Fibroblast of peridontal ligament (primary cell): ENCODE measurements around the gene ST7.

Experiments
- DNase-seq: peaks from one replicate; pipeline ENCODE4 v3.0.0-alpha.2; 2010; ENCODE audit errors: extremely low read depth

Gene ST7

DNA sequence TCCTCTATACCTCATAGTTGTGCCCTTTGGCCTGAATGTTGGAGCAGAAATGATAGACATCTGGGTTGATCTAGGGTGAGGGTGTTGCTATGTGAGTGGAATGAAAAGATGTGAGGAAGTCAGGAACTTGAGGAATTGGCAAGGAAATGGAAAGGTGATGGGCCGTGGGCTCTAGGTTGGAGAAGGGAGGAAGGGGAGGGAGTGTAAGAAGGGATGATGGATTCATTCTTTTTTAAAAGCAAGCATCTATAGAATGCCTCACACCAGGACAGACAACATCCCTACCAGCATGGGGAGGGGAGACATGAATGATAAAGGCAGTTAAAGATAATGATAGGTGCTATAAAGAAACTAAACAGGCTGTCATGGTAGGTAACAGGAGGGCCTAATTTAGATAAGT, 201.4 kb downstream of the ST7 start:
- DNase-seq = no peak

DNA sequence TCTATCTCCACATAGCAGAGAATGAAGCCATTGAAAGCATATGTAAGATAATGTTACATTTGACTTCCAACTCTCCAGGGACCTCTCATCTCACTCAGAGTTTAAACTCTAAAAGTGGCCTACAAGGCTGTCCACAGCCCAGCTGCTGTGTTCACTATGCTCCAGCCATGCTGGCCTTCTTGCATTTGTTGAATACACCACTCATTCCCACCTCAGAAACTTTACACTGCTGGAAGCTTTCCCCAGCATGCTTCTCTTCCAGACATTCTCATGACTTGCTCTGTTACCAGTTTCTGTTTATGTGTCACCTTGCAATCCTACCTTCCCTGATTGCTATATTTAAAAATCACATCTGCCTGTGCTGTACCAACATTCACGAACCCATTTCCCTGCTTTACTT, 202.4 kb downstream of the ST7 start:
- peak; percentile 42 for DNase-seq

DNA sequence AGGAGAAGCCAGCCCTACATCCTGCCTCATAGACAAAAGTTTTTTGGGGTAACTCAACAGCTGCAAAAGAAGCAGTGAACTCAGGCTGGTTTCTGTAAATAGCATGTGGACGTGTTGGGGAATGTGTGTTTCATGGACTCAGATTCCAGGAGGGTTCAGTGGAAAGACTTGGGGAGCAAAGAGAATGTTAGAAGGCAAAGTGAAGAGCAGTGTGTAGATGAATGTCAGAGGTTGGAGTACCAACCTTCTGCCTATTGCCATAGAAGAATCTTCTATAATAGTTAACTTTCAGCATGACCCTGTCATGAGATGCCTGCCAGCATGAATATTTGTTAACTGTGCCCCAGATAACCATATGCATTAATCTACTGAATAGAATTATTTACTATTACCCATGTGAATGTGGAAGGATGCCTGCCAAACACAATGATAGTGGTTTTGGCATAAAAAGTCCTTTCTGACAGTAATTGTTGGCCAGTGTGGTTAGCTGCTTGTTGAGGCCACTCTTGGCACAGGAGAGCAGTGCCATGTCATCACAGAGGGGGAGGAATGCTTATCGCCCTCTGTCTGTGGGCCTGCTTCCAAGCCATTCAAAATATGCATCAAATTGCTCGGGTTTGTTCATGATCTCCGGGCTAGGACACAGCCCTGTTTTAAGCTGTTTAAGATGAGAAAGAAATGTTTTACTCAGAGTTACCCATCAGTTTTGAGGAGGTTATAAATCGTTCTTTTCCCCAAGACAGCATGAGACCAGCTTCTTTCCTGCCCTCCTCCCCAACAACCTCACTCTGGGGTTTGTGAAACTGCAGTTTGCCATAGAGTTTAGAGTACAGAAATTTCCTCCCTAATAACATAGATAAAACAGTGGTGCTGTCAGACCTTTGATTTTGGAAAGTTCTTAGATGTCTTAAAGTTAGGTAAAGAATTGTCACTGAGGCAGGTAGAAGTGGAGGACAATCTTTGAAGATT, 204.2 kb downstream of the ST7 start:
- DNase-seq = peak; percentile 99

DNA sequence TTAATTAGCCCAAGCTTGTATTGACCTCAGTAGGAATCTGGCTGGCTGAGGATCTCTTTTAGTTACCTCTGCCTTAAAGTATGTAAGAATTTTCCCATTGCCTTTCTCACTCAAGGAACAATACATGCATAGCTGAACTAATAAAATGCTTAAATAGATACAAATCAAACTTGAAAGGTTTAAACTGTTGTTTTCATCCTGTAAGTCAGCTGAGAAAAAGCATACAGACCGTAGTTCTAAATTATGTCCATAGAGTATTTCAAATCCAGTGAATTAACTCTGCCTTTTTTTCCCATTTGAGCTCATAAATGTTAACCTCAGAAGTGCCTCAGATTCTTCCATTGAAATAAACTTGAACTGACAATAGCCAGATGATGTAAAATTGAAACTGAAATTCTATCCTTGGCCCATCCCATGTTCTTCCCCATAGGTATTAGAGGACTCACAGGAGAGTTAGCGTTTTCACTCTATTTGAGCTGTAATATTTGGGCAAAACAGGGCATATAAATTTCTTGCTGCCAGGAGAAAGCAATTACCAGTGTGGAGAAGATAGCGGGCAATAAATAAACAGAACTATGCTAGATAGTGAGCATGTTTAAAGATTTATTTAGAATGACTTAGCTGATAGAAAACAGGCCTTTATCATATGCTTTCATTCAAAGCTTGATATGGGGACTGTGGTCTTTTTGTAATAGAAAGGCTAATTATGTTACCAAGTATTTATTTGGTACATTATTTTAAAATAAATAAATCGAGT, 205.8 kb downstream of the ST7 start:
- DNase-seq = peak; percentile 45

DNA sequence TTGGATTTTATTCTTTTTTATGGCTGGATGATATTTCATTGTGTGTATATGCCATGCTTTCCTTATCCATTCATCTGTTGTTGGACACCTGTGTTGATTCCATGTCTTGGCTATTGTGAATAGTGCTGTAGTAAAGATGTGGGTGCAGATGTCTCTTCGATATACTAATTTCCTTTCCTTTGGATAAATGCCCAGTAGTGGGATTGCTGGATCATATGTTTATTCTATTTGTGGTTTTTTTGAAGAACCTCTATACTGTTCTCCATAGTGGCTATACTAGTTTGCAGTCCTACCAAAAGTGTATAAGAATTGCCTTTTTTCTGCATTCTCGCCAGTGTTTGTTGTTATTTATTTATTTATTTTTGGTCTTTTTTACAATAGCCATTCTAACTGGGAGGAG, 209.8 kb downstream of the ST7 start:
- DNase-seq = no peak

DNA sequence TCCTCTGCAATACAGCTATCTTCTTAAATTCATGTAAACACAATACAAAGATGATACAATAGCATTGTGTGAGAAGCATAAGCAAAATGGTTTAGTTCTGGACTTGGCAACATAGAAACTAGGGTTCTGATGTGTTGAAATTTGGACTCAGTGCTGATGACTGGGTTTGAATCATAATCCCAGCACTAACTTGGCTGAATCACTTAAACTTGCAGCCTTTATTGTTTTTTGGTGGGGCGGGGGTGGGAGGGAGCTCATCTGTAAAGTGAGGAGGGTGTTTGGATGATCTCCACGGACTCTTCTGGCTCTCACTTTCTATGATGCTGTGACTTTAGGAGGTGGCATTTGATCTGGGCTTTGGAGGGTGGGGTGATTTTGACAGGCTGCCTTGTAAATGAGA, 211.3 kb downstream of the ST7 start:
- DNase-seq = peak; percentile 93

DNA sequence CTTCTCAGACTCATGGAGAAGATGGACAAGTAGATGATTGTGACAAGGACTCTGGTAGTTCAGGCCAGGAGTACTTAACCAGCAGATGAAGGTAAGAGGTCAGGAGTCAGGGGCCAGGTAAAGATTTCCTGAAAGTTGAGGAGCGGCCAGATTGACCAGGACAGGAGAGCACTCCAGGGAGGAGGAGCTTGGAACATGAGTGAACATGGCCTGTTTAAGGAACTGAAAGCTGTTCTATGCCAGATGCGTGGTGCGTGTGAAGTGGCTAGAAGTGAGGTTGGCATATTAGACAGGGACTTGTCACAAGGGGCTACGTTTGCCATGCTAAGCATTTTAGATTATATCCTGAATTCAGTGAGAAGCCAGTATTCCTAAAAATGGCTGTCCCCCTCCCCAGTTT, 212.4 kb downstream of the ST7 start:
- no peak for DNase-seq

DNA sequence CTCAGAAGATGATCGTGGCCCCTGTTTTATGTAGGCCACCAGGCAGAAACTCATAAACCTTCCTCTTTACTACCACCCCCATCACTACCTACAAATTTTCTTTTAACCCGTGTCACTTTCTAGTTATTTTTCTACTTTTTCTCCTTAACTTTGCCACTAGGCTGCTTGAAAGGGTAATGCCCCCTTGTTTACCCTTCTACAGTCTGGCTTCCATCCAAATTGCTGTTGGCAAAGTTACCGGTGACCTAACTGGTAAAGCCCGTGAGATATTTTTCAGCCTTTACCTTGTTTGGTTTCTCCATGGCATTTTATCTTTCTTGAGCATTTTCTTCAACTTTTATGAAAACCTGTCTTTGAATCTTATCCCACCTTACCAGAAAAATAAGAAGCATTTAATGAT, 216.6 kb downstream of the ST7 start:
- no peak for DNase-seq

DNA sequence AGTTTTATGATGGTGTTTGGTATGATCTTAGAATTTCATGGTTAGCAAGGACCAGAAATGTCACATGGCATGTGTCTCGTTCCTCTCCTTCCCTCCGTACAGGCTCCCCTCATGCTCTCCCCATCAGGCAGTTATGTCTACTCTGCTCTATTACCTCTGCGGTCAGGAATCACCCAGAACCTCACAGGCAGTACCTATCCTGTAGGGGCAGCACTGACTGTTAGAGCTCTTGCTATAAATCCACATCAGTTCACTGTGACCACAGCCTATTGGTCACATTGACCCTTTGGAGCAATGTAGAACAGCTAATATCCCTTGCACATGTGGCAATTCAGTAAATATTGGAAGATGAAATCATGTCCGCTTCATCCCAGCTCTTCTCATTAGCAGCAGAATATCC, 217.8 kb downstream of the ST7 start:
- DNase-seq = no peak

DNA sequence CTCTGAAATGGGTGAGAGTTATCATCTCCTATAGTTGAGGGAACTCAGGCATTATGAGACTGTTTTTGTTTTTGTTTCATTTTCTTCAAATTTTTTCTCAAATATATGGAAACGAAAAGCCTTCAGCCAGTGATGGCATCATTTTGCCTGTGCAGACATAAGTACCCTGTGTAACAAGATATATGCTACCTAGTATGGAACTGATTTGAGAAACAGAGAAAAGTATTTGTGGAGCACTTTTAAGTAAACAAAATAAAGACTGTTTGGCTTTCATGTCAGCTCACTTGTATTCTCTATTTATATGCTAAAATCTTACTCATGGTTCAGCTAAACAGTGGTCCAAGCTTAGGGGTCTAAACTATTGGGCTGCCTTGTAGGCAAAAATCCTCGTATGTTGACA, 219.0 kb downstream of the ST7 start:
- DNase-seq = peak; percentile 52

DNA sequence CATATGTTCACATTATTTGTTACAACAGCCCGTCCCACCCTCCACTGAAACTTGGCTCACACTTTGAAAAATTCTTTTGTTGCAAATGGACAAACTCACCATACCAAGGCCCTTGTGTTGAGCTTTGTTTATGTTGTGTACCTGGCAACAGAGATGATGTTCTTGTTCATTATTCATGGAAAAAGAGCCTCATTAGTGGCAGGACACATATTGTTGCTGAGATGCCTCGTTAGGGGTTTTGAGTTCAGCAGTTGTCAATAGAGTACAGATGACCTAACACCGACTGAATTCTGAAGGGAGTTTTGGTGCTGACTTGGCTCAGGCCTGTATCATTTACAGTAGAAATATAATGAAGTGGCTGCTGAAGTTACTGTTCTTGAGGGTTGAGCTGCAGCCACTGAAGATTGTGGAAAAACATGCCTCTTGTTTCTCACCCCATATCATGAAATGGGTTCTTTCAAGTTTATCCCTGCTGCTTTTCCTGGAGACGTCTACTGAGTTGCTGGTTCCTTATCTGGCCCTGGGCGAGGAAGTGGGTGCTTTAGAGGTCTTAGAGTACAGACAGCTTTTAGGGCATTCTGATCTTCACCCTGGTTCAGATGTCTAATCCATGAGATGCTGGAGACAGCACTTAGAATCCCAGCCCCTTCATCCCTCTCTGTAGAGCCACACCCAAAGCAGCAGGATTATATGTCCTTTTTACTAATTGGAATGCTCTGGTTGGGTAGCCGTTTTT, 219.9 kb downstream of the ST7 start:
- DNase-seq = no peak

DNA sequence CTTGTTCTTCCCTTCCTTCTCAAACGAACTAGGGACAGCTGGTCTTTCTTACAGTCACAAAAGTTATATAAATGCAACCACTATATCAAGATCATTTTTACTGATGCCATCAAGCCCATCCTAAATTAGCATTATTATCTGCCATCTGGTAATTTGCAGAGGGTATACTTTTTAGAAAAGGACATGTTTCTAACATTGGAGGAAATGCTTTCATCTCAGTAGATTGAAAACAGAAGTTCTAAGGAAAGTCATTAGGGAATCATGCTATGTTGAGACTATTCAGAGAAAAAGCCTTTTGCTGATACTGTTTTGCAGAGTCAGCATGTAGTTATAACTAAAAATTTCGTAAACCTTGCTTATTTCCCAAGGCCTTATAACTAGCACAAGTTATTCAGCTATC, 222.9 kb downstream of the ST7 start:
- DNase-seq = peak; percentile 79

DNA sequence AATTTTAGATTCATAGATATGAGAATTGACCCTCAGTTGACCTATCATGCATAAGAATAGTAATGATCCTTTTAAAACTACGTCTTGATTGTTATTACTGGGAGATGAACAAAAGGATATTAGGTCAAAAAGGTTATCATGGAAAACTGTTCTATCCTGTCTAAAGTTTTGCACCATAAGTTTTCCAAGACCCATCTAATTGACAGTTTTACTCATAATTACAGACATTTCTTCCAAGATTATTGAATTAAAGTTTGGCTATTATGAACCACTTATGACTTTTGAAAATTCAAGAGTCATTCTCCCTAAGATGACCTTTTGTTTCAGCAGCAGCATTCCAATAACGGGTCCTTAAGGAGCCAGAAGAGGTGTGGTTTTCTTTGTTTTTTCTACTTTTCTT, 225.3 kb downstream of the ST7 start:
- no peak for DNase-seq

DNA sequence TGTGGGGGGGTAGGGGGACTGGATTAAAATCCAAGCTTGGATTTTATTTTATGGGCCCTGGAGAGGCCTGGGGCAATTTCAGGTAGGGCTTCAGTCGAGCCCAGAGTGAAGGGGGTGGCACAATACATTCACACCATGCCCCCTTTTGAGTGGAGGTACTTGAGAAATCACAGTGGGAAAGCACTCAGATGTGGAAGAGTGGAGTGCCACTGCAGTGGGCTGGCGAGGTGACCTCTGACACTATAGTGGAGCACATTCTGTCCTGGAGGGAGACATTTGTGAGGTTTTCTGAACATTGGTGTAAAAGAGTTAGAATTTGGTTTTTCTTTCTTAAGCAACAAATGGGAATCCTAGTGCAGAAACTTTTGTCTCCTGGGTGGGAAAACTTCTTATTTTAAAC, 226.4 kb downstream of the ST7 start:
- no peak for DNase-seq

DNA sequence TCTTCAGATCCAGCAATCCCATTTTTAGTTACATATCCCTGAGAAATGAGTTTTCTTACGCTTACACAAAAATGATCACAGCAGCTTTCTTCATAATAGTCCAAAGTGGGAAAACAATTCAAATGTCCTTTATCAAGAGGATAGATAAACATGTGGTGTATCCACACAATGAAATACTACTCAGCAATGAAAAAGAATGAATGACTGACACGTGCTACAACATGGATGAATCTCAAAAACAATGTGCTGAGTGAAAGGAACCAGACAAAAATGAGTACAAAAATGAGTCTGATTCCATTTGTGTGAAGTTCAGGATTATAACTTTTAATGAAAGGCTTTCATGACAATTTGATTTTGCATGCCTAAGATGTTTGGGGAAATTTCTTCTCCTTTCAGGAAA, 230.4 kb downstream of the ST7 start:
- no peak for DNase-seq

DNA sequence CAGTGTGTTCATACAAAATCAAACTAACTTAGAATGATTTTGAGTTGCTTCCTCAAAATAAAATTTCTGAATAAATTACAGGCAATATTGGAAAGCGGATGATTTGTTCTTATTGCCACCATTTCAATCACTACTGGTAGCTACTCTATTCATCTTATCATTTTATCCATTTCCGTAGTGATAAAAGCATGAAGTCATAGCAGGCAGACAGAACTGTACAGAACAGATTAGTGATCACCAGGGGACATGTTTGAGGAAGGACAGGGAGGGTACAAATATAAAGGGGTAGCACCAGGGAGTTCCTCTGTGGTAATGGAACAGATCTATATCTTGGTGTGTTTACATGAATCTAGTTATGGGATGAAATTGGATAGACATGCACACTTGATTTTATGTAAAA, 231.1 kb downstream of the ST7 start:
- no peak for DNase-seq

DNA sequence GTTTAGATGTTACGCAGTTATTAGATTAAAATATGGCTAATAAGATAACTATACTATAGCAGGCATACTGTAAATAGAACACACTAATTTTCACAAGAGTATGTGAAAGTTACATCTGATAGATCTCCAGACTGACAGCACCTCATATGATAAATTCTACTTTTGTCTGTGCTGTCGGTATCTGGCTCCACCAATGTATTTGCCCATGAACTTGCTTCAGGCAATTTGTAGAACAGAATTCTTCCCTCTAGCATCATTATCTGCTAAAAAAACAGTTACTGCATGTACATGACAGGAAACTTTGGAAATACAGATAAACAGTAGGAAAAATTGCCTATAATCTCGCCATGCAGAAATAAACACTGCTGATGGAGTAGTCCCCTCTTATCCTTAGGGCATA, 231.8 kb downstream of the ST7 start:
- no peak for DNase-seq

DNA sequence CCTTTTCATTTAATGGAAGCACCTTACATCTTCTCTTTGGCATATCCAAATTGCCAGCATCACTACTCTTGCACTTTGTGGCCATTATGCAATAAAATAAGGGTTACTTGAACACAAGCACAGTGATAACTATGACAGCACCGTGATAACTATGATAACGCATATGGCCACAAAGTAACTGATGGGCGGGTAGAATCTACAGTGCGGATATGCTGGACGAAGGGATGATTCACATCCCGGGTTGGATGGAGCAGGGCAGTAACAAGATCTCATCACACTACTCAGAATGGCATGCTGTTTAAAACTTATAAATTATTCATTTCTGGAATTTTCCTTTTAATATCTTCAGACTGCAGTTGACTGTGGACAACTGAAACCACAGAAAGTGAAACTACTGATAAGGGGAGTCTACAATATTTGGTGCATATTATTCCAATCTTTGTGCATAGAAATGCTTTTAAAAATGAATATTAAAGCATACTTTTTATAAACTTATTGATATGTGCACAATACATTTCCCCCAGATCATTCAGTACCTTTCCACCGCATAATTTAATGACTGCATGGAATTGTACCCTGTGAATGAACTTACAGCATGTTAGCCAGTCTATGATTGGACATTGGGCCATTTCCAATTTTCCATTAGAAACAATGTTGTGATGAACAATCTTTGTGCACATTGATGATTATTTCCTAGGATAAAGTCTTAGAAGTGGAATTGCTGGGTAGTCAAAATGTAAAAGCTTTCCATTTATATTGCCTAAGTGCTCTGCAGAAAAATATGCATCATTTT, 233.1 kb downstream of the ST7 start:
- no peak for DNase-seq

DNA sequence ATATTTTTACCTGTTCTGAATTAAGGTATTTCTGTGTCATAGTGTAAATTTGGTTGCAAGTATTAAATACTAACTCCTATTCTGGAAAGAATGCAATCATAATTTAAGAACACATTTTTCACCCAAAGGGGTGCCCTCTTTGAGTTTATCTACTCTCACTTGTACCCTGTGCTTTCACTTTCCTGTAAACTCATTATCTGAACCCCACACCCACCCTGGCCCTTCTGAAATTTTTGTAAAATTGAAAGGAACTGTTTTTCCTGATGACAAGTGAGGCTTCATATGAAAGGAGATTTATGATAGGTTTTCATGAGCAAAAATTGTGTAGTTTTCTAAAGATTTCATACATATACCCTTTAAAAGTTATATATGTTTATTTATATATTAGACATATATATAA, 235.1 kb downstream of the ST7 start:
- DNase-seq = no peak

DNA sequence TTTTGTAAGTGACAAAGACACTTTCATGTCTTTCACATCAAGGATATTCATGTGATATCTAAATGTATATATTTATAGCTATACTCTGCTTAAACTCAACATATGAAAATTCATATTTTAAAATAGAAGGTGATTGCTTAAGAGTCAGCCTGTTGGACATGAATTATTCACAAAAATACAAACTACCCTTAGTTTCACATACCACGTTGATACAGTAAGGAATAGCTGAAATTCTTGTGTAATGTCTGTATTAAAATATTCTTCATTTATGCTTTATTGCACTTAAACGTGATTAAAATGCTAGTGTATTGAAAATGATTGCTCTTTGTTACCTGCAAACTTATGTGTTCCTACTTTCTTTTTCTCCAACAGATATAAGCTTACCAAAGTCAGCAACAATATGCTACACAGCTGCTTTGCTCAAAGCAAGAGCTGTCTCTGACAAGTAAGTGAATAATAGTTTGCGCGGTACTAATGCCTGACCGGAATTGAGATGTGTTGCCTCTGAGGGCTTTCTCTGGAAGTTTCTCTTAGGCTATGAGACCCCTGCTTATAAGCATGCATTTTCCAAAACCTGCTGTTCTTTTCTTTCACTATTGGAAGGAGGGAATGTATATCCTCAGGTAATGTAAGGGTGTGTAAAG, 235.8 kb downstream of the ST7 start:
- no peak for DNase-seq

DNA sequence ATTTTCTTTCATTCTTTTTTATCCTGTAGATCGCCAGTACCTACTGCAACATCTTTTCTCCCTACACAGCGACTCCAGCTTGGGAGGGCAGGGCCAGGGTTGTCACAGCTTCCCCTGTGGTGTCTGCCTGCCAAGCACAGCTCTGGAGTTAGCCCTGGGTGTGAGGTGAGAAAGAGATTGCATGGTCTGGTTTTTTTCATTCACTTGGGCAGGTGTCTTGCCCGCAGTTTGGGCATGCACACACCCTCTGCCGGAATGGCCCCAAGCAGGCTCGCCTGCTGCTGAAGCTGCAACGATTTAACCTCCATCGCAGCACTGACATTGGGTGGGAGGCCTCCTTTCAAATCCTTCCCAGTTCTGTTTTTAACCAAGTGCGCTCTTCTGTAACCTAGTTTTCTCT, 236.8 kb downstream of the ST7 start:
- no peak for DNase-seq
